Thyroid gland (tissue), 4 donors: Measurements from ENCODE around the gene MATK. TPM values are rescaled to one million over a fixed set of nuclear protein-coding genes. Genes with fewer than 3 reads are reported as not detected.
A peak's percentile ranks its signal among the peaks of the same experiment; 100 is the strongest.

Experiments
- DNase-seq, 2 donors: peaks; one replicate each; pipeline ENCODE4 v3.0.0-alpha.2; 2019
- H3K27ac ChIP-seq, 3 donors: fragments of 200-600 bp; sonication (generic); 1 replicate in 2 of 3; 2 replicates in 1 of 3; pipeline ENCODE4 v1.5.1; 2016 to 2019; ENCODE audit warnings: mild to moderate bottlenecking in 1 of 3, moderate library complexity in 1 of 3
- H3K27me3 ChIP-seq: fragments of 200-600 bp; sonication (generic); one replicate; pipeline ENCODE4 v1.5.1; 2019
- H3K36me3 ChIP-seq, 2 donors: fragments of 200-600 bp; sonication (generic); one replicate each; pipeline ENCODE4 v1.5.1; 2016 to 2019
- H3K4me1 ChIP-seq, 2 donors: fragments of 200-600 bp; sonication (generic); one replicate each; pipeline ENCODE4 v1.5.1; 2017 to 2019
- H3K4me3 ChIP-seq, 3 donors: fragments of 200-600 bp; sonication (generic); replicated peaks in 1 of 3; 1 replicate in 2 of 3; 2 replicates in 1 of 3; pipeline ENCODE4 v1.5.1; 2016; ENCODE audit warnings: mild to moderate bottlenecking in 1 of 3
- H3K9me3 ChIP-seq: fragments of 200-600 bp; sonication (generic); one replicate; pipeline ENCODE4 v1.5.1; 2017
- CTCF ChIP-seq, 6 experiments: fragments of 200-600 bp in 3 of 6; fragments of 450-650 bp in 3 of 6; sonication (generic) in 3 of 6; IDR thresholded peaks; one replicate each; pipeline ENCODE4 v1.5.1; 2016 to 2019; ENCODE audit warnings: antibody characterized with exemption in 6 of 6, mild to moderate bottlenecking in 2 of 6, inconsistent platforms in 1 of 6, moderate library complexity in 1 of 6
- POLR2A ChIP-seq, 2 donors: fragments of 450-650 bp; IDR thresholded peaks; one replicate each; pipeline ENCODE4 v1.6.1; 2017; ENCODE audit warnings: antibody characterized with exemption in 2 of 2, mild to moderate bottlenecking in 2 of 2, moderate library complexity in 1 of 2
- WGBS, 2 donors: methylation state at CpG; one replicate each; pipeline ENCODE4 v1.1.5; 2017; 5-methylcytosine and 5-hydroxymethylcytosine counted together
- intact Hi-C: fragments of 100-400 bp; cut with DNase I; formaldehyde crosslinking; loops from one replicate; pipeline ENCODE4 v1.15.1; 2023
- total RNA-seq, 4 donors: library from RNA; depleted of rRNA; stranded (reverse); fragments of >200 nt; gene quantifications; one replicate each; pipeline ENCODE4 v1.2.3, GENCODE V29; 2016

The MATK gene
- total RNA-seq, 4 donors from 2014 or later, result 0.93 to 14.7 (median 2.7) TPM

GRCh38 chr19:3803986-3804385 is 17.8 kb upstream of the MATK start:
- no peaks in the 10 kb centered on the region for H3K36me3 ChIP-seq
- H3K4me3 ChIP-seq, result no peak overlapping the region
- no peak for TF ChIP-seq POLR2A (IDR thresholded peaks at IDR 0.05)
- H3K9me3 ChIP-seq, result no peaks in the 10 kb centered on the region
- H3K4me1 ChIP-seq, result peaks cover 0 to 25% of the 10 kb centered on the region in 2 donors
- H3K27me3 ChIP-seq, result peaks cover 9% of the 10 kb centered on the region
- 62 to 70% methylated on average over 10 of the region's 10 CpGs for WGBS, 2 donors
- intact Hi-C loops, result no loop called here
- DNase-seq, result no peak
- no peak overlapping the region for H3K27ac ChIP-seq

GRCh38 chr19:3803114-3803888 is 17.1 kb upstream of the MATK start:
- Histone ChIP-seq H3K27ac (no peak overlapping the region), H3K9me3 (no peaks in the 10 kb centered on the region), H3K27me3 (peaks cover 9% of the 10 kb centered on the region), H3K4me1 (peaks cover 0 to 18% of the 10 kb centered on the region in 2 donors), H3K4me3 (no peak overlapping the region), H3K36me3 (no peaks in the 10 kb centered on the region)
- no peak for DNase-seq
- no peak for TF ChIP-seq CTCF (IDR thresholded peaks at IDR 0.05)
- TF ChIP-seq POLR2A (IDR thresholded peaks at IDR 0.05), result no peak
- 73 to 82% methylated on average over 15 to 24 of the region's 24 CpGs for WGBS, 2 donors
- intact Hi-C loops, result no loop called here

- 2 to 15% methylated on average over 11 to 21 of the region's 46 CpGs for WGBS, 2 donors
- intact Hi-C loops, result no loop called here
- DNase-seq, result peak; percentile 36 to 37
- Histone ChIP-seq H3K27me3 (peaks cover 9% of the 10 kb centered on the region), H3K27ac (no peak overlapping the region), H3K36me3 (no peaks in the 10 kb centered on the region), H3K4me3 (no peak overlapping the region), H3K9me3 (no peaks in the 10 kb centered on the region), H3K4me1 (peaks cover 0 to 11% of the 10 kb centered on the region in 2 donors)
- TF ChIP-seq POLR2A (IDR thresholded peaks at IDR 0.05), result no peak
- TF ChIP-seq CTCF (IDR thresholded peaks at IDR 0.05), result no peak
Measured at GRCh38 chr19:3801412-3802096, 15.4 kb upstream of the MATK start.

- H3K4me3 ChIP-seq, result no peak overlapping the region
- 31 to 35% methylated on average over 20 to 21 of the region's 21 CpGs for WGBS, 2 donors
- H3K27ac ChIP-seq, result no peak overlapping the region
Measured at GRCh38 chr19:3800996-3801395, 14.8 kb upstream of the MATK start.

GRCh38 chr19:3798137-3798536 is 12.0 kb upstream of the MATK start:
- DNase-seq, result no peak
- no peaks in the 10 kb centered on the region for H3K36me3 ChIP-seq
- H3K4me1 ChIP-seq, result peaks cover 0 to 11% of the 10 kb centered on the region in 2 donors
- no peak overlapping the region for H3K27ac ChIP-seq
- 71 to 77% methylated on average over 6 of the region's 6 CpGs for WGBS, 2 donors
- H3K9me3 ChIP-seq, result no peaks in the 10 kb centered on the region
- peaks cover 9% of the 10 kb centered on the region for H3K27me3 ChIP-seq
- H3K4me3 ChIP-seq, result no peak overlapping the region
- intact Hi-C loops, result no loop called here
- TF ChIP-seq CTCF (IDR thresholded peaks at IDR 0.05) (no peak), POLR2A (IDR thresholded peaks at IDR 0.05) (no peak)

More at GRCh38 chr19:3800996-3801395, 14.8 kb upstream of the MATK start:
- TF ChIP-seq CTCF (IDR thresholded peaks at IDR 0.05) (no peak), POLR2A (IDR thresholded peaks at IDR 0.05) (no peak)
- peaks cover 9% of the 10 kb centered on the region for H3K27me3 ChIP-seq
- H3K9me3 ChIP-seq, result no peaks in the 10 kb centered on the region
- intact Hi-C loops, result no loop called here
- no peaks in the 10 kb centered on the region for H3K36me3 ChIP-seq
- peaks cover 0 to 11% of the 10 kb centered on the region in 2 donors for H3K4me1 ChIP-seq
- no peak for DNase-seq
